A204.1 (cell line): ENCODE data around the gene RUFY1.
"Not testable (repeated sequence)": the region's sequence is repeated elsewhere in the genome, so short reads cannot be mapped to it uniquely, and the experiment has no call there.

Experiments used
- FAIRE-seq: peaks from 2 replicates; lab custom pipeline; 2012; peaks lifted over from hg19 to GRCh38; lab: Jason Lieb, UNC

The RUFY1 gene

GRCh38 chr5:179623003-179623905 is 72.9 kb downstream of the RUFY1 start, which contains the start of gene HNRNPH1:
TSS of gene HNRNPH1 (minus strand) at chr5:179623671. CDS start at chr5:179623133, 538 bp downstream.
- peak; percentile 96 for FAIRE-seq

GRCh38 chr5:179623906-179624741 is 73.8 kb downstream of the RUFY1 start:
- FAIRE-seq = no peak

- no peak for FAIRE-seq
Measured at GRCh38 chr5:179624841-179625271, 74.5 kb downstream of the RUFY1 start.

- FAIRE-seq = not testable (repeated sequence)
Measured at GRCh38 chr5:179633501-179634369, 83.4 kb downstream of the RUFY1 start.

- not testable (repeated sequence) for FAIRE-seq
Measured at GRCh38 chr5:179634370-179635172, 84.2 kb downstream of the RUFY1 start.

GRCh38 chr5:179639296-179639695 is 88.9 kb downstream of the RUFY1 start:
- FAIRE-seq = not testable (repeated sequence)

- FAIRE-seq = not testable (repeated sequence)
Measured at GRCh38 chr5:179641745-179642144, 91.4 kb downstream of the RUFY1 start.

- FAIRE-seq = not testable (repeated sequence)
Measured at GRCh38 chr5:179642626-179643025, 92.3 kb downstream of the RUFY1 start.

GRCh38 chr5:179643141-179643920 is 93.0 kb downstream of the RUFY1 start:
- not testable (repeated sequence) for FAIRE-seq

GRCh38 chr5:179644766-179645165 is 94.4 kb downstream of the RUFY1 start:
- not testable (repeated sequence) for FAIRE-seq

GRCh38 chr5:179648410-179648809 is 98.1 kb downstream of the RUFY1 start:
- no peak for FAIRE-seq

- not testable (repeated sequence) for FAIRE-seq
Measured at GRCh38 chr5:179649166-179649703, 98.9 kb downstream of the RUFY1 start.

- not testable (repeated sequence) for FAIRE-seq
Measured at GRCh38 chr5:179650245-179650644, 99.9 kb downstream of the RUFY1 start.

GRCh38 chr5:179653135-179653534 is 102.8 kb downstream of the RUFY1 start:
- FAIRE-seq = not testable (repeated sequence)

GRCh38 chr5:179657302-179658178 is 107.2 kb downstream of the RUFY1 start:
- not testable (repeated sequence) for FAIRE-seq

GRCh38 chr5:179658179-179658856 is 108.0 kb downstream of the RUFY1 start:
- not testable (repeated sequence) for FAIRE-seq
